Smooth muscle cell of the brain vasculature (primary cell): Measurements from ENCODE around the gene BNC2.

Source experiments
- DNase-seq: peaks from one replicate; pipeline ENCODE4 v3.0.0-alpha.2; 2012; ENCODE audit warnings: low read depth, low spot score

The BNC2 gene

GRCh38 chr9:16369427-16369826, 501.0 kb downstream of the BNC2 start:
- DNase-seq = no peak

DNA sequence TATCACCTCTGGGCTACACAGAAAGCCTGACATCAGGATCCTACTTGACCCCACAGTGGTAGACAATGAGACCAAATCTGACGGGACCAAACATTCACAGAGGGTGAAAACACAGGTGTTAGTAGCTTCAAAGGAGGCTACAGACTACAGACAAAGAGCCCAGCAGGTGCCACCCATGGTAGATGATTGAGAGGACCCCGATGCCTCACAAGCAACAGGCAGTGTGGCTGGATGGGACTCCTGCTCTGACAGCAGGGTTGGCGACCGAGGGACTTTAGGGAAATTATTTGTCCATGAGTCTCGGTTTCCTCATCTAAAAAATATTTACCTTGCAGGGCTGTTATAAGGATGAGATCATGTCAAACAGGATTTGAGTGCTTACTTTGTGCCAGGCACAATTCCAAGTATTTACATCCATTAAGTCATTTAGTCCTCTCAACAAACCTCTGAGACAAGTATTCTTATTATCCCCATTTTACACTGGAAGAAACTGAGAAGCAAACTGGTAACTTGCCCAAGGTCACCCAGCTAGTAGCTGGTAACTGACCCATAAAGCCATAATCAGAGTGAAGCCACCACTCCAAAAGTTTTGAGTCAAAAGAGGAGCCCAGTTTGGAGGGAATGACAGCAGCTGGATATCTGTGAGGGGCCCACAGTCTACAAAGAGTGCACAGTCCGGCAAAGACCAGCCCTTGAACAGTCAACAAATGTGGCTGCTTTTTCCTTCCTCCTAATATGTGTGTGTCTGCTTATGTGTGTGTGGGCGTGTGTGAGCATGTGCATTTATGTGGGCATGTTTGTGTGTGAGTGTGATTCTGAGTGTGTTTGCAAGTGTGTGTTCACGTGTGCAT, 502.0 kb downstream of the BNC2 start:
- DNase-seq = no peak

DNA sequence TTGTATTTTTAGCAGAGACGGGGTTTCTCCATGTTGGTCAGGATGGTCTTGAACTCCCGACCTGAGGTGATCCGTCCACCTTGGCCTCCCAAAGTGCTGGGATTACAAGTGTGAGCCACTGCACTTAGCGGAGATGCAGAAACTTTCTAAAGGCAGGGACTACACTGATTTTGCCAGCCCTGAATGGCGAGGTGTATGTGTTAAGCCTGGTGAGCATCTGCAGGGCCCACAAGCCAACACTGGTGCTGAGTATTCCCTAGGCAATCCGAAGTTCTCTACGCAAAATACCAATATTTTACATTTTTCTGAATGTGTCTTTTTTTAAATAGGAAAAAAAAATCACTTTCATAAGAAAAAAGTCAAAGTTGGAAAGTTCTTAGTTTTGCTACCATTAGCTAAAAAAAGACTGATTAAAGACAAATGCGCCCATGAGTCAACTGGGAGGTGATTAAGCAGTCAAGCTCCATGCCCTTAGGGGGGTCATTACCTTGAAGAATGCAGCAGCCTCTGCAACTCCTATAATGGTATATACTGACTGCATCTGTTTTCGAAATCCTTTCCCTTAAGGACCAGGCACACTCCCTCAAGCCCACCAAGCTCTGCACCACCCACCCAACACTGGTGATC, 502.8 kb downstream of the BNC2 start:
- DNase-seq = no peak

GRCh38 chr9:16364347-16364746, 506.1 kb downstream of the BNC2 start:
- DNase-seq = no peak

GRCh38 chr9:16363916-16364315, 506.6 kb downstream of the BNC2 start:
- DNase-seq = no peak

DNA sequence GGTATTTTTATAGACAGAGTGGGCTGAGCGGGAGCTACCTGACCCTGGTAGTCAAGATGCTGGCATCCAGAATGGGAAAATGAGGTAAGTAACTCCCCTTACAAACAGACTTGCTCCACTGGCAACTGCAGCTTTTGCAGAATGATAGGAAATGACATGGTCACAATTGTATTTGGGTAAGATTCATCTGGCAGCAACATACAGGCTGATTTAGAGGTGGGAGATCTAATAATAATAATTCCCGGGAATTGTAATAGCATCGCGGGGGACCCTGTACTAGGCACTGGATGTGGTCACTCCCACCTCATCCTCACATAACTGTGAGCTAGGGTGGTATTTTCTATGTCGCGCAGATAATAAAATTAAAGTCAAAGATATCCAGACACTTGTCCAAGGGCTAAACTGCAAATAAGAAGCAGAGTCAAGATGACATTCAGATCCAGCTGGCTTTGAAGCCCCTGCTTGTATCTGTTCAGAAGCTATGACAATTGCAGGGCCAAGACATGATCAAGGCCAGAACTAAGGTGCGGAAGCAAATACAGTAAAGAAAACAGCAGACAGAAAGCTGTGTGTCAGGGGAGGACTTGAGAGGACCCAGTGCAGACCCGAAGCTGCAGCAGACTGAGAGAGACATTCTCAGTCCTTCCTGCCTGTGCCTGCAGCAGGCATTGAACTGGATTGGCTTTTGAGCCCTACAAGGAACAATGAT, 507.2 kb downstream of the BNC2 start:
- no peak for DNase-seq

DNA sequence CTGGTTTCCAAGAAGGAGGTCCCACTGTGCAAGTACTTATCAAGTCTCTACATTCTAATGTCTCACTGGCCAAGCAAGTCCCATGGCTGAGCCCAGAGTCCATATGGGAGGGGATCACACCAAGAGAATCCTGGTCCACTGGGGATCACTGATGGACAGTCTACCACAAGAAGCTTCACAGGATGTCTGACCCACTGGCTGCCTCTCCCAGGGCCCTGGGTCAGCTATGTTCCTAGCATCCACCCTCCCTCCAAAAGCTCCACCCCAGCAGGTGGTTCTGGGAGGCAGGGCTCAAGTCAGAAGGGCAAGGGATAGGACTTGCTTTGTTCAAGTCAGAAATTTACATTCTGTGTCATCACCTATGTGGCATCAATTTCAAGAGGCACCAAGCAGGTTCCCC, 508.5 kb downstream of the BNC2 start:
- DNase-seq = no peak

- DNase-seq = no peak
Measured at GRCh38 chr9:16361118-16361517, 509.4 kb downstream of the BNC2 start.

- DNase-seq = no peak
Measured at GRCh38 chr9:16360247-16360646, 510.2 kb downstream of the BNC2 start.
